OCI-LY1 (cell line): ENCODE data around the gene OR8D1.
"Not testable (repeated sequence)": the region's sequence is repeated elsewhere in the genome, so short reads cannot be mapped to it uniquely, and the experiment has no call there.

Experiments used
- H2AFZ ChIP-seq: fragments of 200-600 bp; sonication (generic), shearing (Covaris generic); 2 replicates; pipeline ENCODE4 v1.6.0; 2014; ENCODE audit warnings: antibody characterized with exemption, mild to moderate bottlenecking, low read length
- H3F3A ChIP-seq: fragments of 200-600 bp; sonication (generic), shearing (Covaris generic); 2 replicates; pipeline ENCODE4 v1.6.0; 2014; ENCODE audit warnings: mild to moderate bottlenecking, antibody characterized with exemption, low read length, moderate library complexity; ENCODE audit not compliant: insufficient read depth
- H3K27ac ChIP-seq: fragments of 200-600 bp; sonication (generic); 2 replicates; pipeline ENCODE4 v1.5.1; 2014; ENCODE audit warnings: low read length, mixed run types, mild to moderate bottlenecking, low read depth; ENCODE audit not compliant: poor library complexity, severe bottlenecking
- H3K27me3 ChIP-seq: fragments of 200-600 bp; sonication (generic); 2 replicates; pipeline ENCODE4 v1.6.0; 2014; ENCODE audit warnings: antibody characterized with exemption, mild to moderate bottlenecking, low read length, moderate library complexity; ENCODE audit not compliant: insufficient read depth
- H3K36me3 ChIP-seq: fragments of 200-600 bp; sonication (generic); 2 replicates; pipeline ENCODE4 v1.6.1; 2014; ENCODE audit warnings: mild to moderate bottlenecking, antibody characterized with exemption, low read length, moderate library complexity, mixed read lengths; ENCODE audit not compliant: insufficient read depth
- H3K4me1 ChIP-seq: fragments of 200-600 bp; sonication (generic); 2 replicates; pipeline ENCODE4 v1.5.1; 2014; ENCODE audit warnings: mild to moderate bottlenecking, low read length, moderate library complexity; ENCODE audit not compliant: insufficient read depth, severe bottlenecking
- H3K4me2 ChIP-seq: fragments of 200-600 bp; sonication (generic), shearing (Covaris generic); 2 replicates; pipeline ENCODE4 v1.6.1; 2014; ENCODE audit warnings: low read length
- H3K4me3 ChIP-seq: fragments of 200-600 bp; sonication (generic); 2 replicates; pipeline ENCODE4 v1.5.1; 2014; ENCODE audit warnings: low read length, low read depth, mild to moderate bottlenecking, mixed read lengths; ENCODE audit not compliant: poor library complexity, severe bottlenecking
- H3K79me2 ChIP-seq: fragments of 200-600 bp; shearing (Covaris generic); 2 replicates; pipeline ENCODE4 v1.6.1; 2016; ENCODE audit warnings: mixed run types, low read length, mixed read lengths; ENCODE audit not compliant: insufficient read depth
- H3K9ac ChIP-seq: fragments of 200-600 bp; sonication (generic), shearing (Covaris generic); 2 replicates; pipeline ENCODE4 v1.6.1; 2014; ENCODE audit warnings: mild to moderate bottlenecking, low read length, mixed read lengths
- H3K9me2 ChIP-seq: fragments of 200-600 bp; sonication (generic), shearing (Covaris generic); 2 replicates; pipeline ENCODE4 v1.6.1; 2014; ENCODE audit warnings: low read depth, mild to moderate bottlenecking, low read length, mixed read lengths
- H3K9me3 ChIP-seq: fragments of 200-600 bp; shearing (Covaris generic); 2 replicates; pipeline ENCODE4 v1.6.1; 2014; ENCODE audit warnings: low read length, mixed read lengths
- H4K20me1 ChIP-seq: fragments of 200-600 bp; sonication (generic), shearing (Covaris generic); 2 replicates; pipeline ENCODE4 v1.6.0; 2016; ENCODE audit warnings: mild to moderate bottlenecking, low read length; ENCODE audit not compliant: insufficient read depth
- EZH2 ChIP-seq: fragments of 200-600 bp; sonication (generic), shearing (Covaris generic); IDR thresholded peaks from 2 replicates; pipeline ENCODE4 v1.8.0; 2017; ENCODE audit warnings: borderline replicate concordance, mixed run types, mild to moderate bottlenecking, antibody characterized with exemption, low read length, moderate library complexity, mixed read lengths
- TF ChIP-seq, protein P1 (sequence below): fragments of 200-600 bp; sonication (generic), shearing (Covaris generic); IDR thresholded peaks from 2 replicates; pipeline ENCODE4 v1.5.1; 2017; ENCODE audit warnings: mild to moderate bottlenecking, antibody characterized with exemption, low read length, moderate library complexity, mixed read lengths

Gene OR8D1

DNA sequence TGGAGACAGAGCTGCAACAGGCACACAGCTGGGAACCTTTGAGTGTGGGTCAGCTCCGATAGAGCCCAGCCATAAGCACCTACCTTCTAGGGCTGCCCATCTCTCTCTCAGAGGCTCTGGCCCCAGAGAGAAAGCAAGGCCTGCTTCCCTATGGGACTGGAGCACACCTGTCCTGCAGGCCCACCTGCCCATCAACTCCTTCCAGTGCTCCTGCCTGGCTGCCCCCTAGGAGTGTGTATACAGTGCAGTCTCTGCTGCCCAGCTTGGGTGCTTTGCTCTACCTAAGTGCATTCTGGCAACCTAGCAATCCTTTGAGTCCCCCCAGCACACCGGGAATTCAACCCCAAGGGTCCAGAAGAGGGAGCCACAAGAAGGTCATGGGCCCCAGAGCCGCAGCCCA, 36.5 kb downstream of the OR8D1 start:
- no peaks in the 10 kb centered on the region for H4K20me1 ChIP-seq
- no peak overlapping the region for H3K9ac ChIP-seq
- no peaks in the 10 kb centered on the region for H3K4me1 ChIP-seq
- no peaks in the 10 kb centered on the region for H3F3A ChIP-seq
- H3K79me2 ChIP-seq, result no peaks in the 10 kb centered on the region
- H3K4me2 ChIP-seq, result no peak overlapping the region
- H3K4me3 ChIP-seq, result no peak overlapping the region
- H2AFZ ChIP-seq, result no peak overlapping the region
- no peak for TF ChIP-seq EZH2
- TF ChIP-seq, protein P1, sequence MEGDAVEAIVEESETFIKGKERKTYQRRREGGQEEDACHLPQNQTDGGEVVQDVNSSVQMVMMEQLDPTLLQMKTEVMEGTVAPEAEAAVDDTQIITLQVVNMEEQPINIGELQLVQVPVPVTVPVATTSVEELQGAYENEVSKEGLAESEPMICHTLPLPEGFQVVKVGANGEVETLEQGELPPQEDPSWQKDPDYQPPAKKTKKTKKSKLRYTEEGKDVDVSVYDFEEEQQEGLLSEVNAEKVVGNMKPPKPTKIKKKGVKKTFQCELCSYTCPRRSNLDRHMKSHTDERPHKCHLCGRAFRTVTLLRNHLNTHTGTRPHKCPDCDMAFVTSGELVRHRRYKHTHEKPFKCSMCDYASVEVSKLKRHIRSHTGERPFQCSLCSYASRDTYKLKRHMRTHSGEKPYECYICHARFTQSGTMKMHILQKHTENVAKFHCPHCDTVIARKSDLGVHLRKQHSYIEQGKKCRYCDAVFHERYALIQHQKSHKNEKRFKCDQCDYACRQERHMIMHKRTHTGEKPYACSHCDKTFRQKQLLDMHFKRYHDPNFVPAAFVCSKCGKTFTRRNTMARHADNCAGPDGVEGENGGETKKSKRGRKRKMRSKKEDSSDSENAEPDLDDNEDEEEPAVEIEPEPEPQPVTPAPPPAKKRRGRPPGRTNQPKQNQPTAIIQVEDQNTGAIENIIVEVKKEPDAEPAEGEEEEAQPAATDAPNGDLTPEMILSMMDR, result no peak
- H3K27ac ChIP-seq, result no peak overlapping the region
- H3K9me3 ChIP-seq, result no peaks in the 10 kb centered on the region
- H3K27me3 ChIP-seq, result no peaks in the 10 kb centered on the region
- H3K36me3 ChIP-seq, result no peaks in the 10 kb centered on the region
- no peaks in the 10 kb centered on the region for H3K9me2 ChIP-seq

DNA sequence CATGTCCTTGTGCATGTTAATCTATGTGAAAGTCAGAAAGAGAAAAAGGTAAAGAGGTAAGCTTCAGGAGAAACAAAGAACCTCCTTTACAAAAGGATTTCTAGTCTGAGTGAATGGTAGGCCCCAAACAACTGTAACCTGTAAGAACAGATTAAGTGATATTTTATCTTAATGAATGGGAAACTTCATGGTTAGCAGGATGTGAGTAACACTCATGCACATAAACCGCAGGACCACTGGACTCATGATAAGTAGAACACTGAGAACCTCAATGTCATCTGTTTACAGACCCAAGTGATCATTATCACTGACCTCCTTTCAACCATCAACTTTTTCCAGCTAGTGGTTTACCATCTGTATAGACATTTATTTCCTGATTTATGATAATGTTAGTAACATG, 37.7 kb downstream of the OR8D1 start:
- no peaks in the 10 kb centered on the region for H3K9me2 ChIP-seq
- no peak overlapping the region for H3K4me3 ChIP-seq
- TF ChIP-seq EZH2, result no peak
- TF ChIP-seq, protein P1, result no peak
- no peaks in the 10 kb centered on the region for H3K79me2 ChIP-seq
- H2AFZ ChIP-seq, result no peak overlapping the region
- no peaks in the 10 kb centered on the region for H3F3A ChIP-seq
- no peak overlapping the region for H3K9ac ChIP-seq
- no peaks in the 10 kb centered on the region for H3K9me3 ChIP-seq
- H4K20me1 ChIP-seq, result no peaks in the 10 kb centered on the region
- no peak overlapping the region for H3K27ac ChIP-seq
- no peaks in the 10 kb centered on the region for H3K36me3 ChIP-seq
- no peaks in the 10 kb centered on the region for H3K4me1 ChIP-seq
- H3K4me2 ChIP-seq, result no peak overlapping the region
- no peaks in the 10 kb centered on the region for H3K27me3 ChIP-seq

DNA sequence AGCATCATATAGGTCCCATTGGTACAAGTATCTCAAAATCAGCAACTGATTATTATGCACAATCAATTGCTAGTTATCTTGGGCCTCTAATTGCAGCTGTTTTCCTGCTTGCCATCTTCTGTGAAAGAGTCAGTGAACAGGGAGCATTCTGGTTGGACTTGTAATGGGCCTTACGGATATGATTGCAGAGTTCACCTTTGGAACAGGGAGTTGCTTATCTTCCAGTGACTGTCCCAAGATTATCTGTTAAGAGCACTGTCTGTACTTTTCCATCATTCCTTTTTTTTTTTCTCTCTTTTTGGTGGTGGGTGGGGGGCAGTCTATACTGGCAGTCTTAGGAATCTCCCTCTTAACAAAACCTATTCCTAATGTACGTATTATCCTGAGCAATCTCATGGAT, 39.7 kb downstream of the OR8D1 start:
- Histone ChIP-seq H3K9ac (no peak overlapping the region), H2AFZ (no peak overlapping the region), H3K4me3 (no peak overlapping the region), H3K4me2 (no peak overlapping the region), H3K27ac (no peak overlapping the region), H3F3A (no peaks in the 10 kb centered on the region), H3K9me2 (no peaks in the 10 kb centered on the region), H3K27me3 (no peaks in the 10 kb centered on the region), H3K36me3 (no peaks in the 10 kb centered on the region), H3K79me2 (no peaks in the 10 kb centered on the region), H4K20me1 (no peaks in the 10 kb centered on the region), H3K9me3 (no peaks in the 10 kb centered on the region), H3K4me1 (no peaks in the 10 kb centered on the region)
- TF ChIP-seq EZH2, result no peak
- TF ChIP-seq, protein P1, result no peak

DNA sequence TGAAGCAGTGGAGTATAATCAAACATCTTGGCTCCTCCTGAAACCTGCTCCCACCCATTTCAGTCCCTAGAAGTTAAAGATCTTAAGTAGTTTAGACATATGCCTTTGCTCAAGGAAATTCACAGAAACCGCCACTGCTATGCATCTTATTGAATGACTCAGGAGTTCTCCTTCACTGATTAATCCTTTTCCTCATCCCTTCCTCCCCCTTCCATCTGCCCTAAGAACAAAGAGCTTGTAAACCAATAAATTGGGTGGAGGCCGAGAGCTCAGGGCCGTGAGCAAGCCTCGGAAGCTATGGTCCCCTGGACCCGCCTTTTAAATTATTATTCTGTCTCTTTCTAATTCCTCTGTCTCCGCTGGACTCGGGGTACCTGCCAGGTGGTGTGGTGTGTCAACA, 42.9 kb downstream of the OR8D1 start:
- not testable (repeated sequence) for H3K9me3 ChIP-seq, H3F3A ChIP-seq, H4K20me1 ChIP-seq, H3K4me3 ChIP-seq, H3K4me1 ChIP-seq, H3K9ac ChIP-seq, H3K4me2 ChIP-seq, H3K27ac ChIP-seq, H2AFZ ChIP-seq, H3K79me2 ChIP-seq, H3K27me3 ChIP-seq, H3K36me3 ChIP-seq, H3K9me2 ChIP-seq

DNA sequence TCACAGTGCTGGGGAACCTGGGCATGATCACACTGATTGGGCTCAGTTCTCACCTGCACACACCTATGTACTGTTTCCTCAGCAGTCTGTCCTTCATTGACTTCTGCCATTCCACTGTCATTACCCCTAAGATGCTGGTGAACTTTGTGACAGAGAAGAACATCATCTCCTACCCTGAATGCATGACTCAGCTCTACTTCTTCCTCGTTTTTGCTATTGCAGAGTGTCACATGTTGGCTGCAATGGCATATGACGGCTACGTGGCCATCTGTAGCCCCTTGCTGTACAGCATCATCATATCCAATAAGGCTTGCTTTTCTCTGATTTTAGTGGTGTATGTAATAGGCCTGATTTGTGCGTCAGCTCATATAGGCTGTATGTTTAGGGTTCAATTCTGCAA, 48.7 kb downstream of the OR8D1 start:
- H3F3A ChIP-seq, H3K27me3 ChIP-seq, H4K20me1 ChIP-seq, H2AFZ ChIP-seq, H3K79me2 ChIP-seq, H3K9me2 ChIP-seq, H3K4me3 ChIP-seq, H3K4me1 ChIP-seq, H3K9ac ChIP-seq, H3K27ac ChIP-seq, H3K4me2 ChIP-seq, H3K36me3 ChIP-seq, H3K9me3 ChIP-seq: not testable (repeated sequence)
